GM23248 (cell line): ENCODE data around the gene CTSF.

Source experiments
- EZH2 ChIP-seq: fragments of 200-600 bp; sonication (generic); IDR thresholded peaks from 2 replicates; pipeline ENCODE4 v1.6.1; 2018; ENCODE audit warnings: antibody characterized with exemption, mild to moderate bottlenecking; ENCODE audit not compliant: insufficient read depth, poor library complexity, severe bottlenecking
- EZH2phosphoT487 ChIP-seq: fragments of 200-600 bp; sonication (generic); IDR thresholded peaks from 2 replicates; pipeline ENCODE4 v1.6.1; 2018; ENCODE audit warnings: antibody characterized with exemption, moderate library complexity, mild to moderate bottlenecking, low read depth; ENCODE audit not compliant: insufficient read depth

DNA sequence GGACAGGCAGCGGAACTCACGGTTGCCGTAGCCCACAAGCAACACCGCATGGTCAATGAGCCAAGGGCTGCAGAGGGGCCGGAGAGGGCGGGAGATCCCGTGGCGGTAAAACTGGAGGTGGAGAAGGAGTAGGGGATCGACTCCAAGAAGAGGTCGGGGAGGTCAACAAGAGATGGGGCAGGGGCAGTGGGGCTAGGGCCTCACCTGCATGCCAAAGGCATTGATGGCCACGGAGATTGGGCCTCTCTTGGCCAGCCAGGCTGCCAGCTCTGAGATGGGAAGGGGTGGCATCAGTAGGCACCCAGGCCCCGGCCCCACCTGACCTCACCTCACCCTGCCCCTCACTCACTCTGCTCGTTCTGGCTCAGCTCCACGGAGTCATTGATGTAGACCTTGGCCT is 3.9 kb downstream of the CTSF start:
- TF ChIP-seq EZH2 (no peak), EZH2phosphoT487 (no peak)
